SKM-1 treated with dmso at 0.1 percent for 144 hours (cell line): Measurements from ENCODE around the gene SLCO1C1.
"Not testable (repeated sequence)": the region's sequence is repeated elsewhere in the genome, so short reads cannot be mapped to it uniquely, and the experiment has no call there.

Source experiments
- DNase-seq: peaks from one replicate; lab custom pipeline; 2025; ENCODE audit not compliant: unreplicated experiment; lab: John Stamatoyannopoulos, UW

SLCO1C1 gene, protein sequence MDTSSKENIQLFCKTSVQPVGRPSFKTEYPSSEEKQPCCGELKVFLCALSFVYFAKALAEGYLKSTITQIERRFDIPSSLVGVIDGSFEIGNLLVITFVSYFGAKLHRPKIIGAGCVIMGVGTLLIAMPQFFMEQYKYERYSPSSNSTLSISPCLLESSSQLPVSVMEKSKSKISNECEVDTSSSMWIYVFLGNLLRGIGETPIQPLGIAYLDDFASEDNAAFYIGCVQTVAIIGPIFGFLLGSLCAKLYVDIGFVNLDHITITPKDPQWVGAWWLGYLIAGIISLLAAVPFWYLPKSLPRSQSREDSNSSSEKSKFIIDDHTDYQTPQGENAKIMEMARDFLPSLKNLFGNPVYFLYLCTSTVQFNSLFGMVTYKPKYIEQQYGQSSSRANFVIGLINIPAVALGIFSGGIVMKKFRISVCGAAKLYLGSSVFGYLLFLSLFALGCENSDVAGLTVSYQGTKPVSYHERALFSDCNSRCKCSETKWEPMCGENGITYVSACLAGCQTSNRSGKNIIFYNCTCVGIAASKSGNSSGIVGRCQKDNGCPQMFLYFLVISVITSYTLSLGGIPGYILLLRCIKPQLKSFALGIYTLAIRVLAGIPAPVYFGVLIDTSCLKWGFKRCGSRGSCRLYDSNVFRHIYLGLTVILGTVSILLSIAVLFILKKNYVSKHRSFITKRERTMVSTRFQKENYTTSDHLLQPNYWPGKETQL

DNA sequence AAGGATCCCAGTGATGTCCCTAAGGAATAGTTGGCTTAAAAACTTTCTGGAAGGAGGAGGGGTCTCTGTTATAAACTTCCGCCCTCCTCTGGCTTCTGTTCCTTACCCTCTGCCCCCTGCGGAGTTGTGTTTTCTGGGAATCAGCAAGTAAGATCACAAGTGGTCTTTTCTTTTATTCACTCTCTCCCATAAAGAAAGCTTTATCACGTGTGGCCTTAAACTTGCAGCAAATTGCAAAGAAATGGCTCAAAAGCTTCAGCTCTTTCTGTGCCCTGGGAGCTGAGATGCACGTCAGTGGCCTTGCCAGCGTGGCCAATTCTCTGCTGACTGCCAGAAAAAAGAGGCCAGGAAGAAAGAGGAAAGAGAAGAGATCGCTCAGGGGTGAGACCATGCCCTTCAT, at the start of gene SLCO1C1:
TSS of gene SLCO1C1 (plus strand) at position 101 of the 400 bp plus-strand sequence. CDS start 4,245 bp downstream, outside the sequence.
- DNase-seq, result no peak

DNA sequence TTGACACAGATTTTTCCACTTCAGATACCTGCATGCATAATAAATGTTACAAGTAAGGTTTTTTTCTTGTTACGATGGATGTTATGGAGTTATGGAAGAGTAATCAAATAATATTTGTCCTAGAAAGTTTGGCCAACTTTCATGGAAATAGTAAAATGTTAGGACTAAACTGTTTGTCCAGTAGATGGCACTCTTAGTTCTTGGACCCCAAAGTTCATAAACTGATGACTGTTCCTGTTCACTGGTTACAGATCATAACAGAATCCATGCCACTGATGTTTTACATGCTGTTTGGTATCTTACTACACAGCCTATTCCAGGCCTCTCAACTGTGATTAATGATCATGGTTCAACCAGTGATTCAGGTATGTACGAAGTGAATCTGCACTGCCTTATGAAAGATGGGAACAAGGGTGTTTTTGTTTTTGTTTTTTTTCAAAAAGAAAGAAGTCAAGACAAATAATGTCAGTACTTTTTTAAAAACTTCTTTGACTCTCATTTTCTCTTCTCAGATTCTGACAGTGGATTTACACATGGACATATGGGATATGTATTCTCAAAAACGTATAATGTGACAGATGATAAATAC, 48.8 kb upstream of the SLCO1C1 start:
- peak; percentile 8 for DNase-seq

DNA sequence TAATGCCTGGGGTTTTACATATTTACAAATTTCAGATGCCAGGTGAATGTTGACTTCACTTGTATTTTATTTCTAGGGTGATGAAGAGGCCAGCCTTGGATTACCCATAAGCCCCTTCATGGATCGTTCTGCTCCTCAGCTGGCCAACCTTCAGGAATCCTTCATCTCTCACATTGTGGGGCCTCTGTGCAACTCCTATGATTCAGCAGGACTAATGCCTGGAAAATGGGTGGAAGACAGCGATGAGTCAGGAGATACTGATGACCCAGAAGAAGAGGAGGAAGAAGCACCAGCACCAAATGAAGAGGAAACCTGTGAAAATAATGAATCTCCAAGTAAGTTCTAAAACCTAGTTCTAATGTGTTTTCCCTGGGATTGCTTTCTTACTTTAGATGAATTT, 41.3 kb upstream of the SLCO1C1 start:
- DNase-seq, result no peak

DNA sequence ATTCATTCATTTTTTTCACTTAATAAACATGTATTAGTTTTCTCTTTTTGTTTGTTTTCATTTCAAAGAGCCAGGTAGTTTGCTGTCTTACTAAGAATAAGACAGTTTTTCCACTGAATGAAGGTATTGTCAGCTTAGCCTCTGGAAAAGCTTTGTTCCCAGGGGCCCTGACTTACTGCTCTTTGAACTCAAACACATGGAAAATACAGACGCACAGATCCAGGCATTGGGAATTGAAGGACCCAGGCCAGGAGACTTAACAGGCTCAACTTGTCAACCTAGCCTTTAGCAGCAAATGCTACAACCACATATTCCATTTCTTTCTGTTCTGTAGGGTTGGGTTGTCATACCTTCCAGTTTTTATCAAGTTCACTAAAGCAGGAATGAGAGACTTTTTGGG, 38.5 kb upstream of the SLCO1C1 start:
- DNase-seq, result no peak

DNA sequence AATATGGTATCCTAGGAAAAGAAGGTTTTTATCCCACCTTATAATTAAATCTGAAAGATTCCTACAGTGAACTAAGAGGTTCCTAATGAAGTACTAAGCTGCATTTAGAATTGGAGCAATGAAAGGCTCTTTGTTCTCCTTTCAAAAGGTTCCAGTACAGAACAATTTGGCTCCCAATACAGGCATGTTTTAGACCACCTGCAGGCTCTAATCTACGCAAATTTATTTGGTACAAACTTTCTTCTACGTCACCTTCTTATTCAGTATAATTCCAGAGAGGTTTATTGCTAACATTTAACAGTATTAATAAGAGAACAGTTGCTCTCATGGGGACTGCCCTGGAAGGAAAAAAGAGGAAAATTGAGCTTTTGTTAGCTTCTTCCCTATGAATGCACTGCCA, 37.6 kb upstream of the SLCO1C1 start:
- DNase-seq, result no peak

DNA sequence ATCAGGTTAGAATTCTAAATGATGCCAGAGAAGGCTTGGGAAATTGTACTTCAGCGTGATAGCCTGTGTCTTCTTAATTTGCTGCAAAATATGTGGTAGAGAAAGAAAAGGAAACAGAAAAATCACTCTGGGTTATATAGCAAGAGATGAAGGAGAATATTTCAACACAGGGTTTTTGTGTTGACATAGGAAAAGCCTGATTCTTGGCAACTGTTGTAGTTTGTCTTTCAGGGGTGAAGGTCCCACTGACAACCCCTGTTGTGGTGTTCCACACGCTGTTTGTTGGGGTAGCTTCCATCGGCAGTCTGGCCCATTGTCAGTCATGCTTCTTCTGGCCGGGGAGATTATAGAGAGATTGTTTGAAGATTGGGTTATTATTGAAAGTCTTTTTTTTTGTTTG, 13.8 kb upstream of the SLCO1C1 start:
- no peak for DNase-seq

DNA sequence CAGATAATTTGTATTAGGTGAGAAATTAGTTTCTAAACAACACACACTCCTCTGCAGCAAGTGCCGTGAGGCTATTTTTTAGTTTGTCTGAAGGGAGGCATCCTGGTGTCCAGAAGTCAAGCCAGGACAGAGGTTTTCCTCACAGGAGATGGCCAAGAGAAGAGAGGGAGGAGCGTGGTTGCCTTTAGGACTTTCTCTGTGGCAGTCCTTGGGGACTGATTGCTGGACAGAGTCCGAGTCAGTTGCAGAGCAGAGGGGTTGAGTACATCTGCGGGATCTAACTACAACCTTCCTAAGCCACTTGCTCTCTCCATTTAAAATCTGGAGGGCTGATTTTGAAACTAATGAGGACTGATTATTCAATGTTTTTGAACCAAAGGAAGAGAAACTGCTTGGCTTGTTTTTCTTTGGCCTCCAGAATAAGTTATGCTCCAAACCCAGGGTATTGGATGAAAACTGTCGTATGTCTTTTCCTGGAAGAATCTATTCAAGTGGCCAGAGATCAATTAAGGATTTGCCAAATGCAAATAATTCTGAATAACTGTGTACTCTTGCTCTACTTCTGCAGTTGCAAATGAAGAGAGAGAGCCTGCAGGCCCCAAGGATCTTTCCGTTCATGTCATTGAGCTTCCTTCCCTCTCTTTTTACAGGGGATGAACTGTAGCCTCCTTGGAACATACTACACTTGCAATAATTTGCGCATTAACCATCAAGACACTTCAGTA, 1.2 kb downstream of the SLCO1C1 start:
- no peak for DNase-seq

DNA sequence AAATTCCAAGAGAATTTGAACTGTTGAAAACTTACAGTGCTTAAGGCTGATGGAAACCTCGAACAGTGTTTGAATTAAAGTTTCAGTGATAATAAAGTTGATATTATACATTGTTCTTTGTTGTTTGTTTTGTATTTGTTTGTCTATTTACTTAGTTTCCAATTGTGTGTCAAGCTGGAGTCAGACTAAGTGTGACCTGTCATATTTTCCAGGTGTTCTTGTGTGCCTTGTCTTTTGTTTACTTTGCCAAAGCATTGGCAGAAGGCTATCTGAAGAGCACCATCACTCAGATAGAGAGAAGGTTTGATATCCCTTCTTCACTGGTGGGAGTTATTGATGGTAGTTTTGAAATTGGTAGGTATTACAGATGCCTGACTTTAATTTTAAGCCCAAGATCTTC, 6.0 kb downstream of the SLCO1C1 start:
- DNase-seq, result no peak

DNA sequence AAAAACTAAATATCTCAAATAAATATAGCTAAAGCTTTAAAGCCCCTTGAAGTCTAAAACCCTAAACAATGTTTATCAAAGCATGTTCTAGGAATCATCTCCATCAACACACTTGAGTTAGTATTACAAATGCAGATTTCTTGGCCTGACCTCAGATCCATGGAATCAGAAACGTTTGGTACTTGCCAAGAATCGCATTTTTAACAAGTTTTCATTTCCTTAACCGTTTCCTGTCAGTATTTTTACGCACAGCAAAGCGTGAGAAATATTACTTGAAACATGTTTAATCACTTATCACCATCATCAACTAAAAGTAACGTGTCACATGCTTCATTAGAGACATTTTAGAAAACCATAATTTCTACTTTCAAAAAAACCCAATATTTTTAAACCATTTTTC, 9.7 kb downstream of the SLCO1C1 start:
- no peak for DNase-seq

DNA sequence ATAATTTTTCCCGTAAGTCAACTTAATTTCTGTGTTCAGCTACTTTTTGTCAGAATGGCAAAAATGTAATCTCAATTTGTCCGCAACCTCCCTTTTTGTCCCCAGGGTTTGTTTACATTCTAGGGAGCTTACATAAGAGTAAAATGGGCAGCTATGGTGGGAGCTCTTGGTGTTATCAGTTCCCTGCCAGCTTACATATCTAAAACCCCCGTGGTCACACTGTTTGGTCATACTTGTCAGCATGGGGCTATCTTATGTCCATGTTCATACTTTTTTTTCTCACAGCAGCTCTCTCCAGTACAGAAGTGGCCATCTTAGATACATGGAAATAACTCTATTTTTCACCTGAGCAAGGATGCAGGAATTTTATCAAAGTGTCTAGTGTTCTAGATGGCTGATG, 16.7 kb downstream of the SLCO1C1 start:
- no peak for DNase-seq

DNA sequence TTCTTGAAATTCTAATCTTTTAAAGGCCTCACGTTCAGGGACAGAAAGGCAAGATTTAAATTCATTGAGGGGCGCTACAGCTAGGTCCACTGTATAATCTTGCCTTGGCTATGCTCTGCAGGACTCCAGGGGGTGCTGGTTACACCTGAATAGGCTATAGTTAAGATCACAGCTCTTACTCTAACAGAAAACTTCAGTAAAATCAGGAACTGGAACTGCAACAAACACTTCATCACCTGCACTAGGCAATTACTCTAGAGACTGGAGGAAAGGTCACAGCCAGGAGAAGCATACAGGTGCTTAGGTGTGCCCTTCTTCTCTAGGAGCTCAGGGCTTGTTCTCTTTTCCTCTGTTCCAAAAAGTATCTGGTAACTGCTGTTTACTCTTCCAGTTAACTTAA, 20.9 kb downstream of the SLCO1C1 start:
- no peak for DNase-seq

DNA sequence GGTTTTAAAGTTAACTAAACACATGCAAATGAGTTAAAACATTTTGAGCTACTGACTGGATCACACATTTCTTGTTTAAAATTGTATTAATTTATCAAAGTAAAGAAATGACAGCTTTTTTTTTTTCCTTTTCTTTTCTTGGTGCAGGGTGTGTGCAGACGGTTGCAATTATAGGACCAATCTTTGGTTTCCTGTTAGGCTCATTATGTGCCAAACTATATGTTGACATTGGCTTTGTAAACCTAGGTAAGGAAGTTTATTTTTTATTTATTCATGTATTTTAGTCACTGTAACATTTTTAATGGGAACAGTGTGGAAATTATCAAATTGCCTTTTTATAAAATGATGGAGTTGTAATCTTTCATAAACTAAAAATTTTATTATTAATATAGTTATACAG, 21.9 kb downstream of the SLCO1C1 start:
- no peak for DNase-seq

DNA sequence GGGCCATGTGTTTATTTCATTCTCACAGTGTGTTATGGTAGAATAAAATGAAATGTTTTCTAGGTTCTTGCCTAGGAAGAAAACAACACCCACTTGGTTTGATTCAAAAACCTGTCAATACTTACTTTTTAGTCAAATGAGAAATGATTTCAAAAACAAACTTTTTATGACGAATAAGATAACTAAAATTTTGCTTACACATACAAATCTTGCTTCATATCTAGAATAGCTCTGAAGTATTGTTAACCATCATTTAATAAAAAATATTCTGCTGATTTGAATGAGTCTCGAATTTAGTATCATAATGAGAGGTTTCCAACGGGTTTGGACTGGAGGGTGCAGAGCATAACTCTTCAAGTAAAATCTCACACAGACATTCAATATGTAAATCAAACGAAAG, 23.2 kb downstream of the SLCO1C1 start:
- DNase-seq, result no peak

DNA sequence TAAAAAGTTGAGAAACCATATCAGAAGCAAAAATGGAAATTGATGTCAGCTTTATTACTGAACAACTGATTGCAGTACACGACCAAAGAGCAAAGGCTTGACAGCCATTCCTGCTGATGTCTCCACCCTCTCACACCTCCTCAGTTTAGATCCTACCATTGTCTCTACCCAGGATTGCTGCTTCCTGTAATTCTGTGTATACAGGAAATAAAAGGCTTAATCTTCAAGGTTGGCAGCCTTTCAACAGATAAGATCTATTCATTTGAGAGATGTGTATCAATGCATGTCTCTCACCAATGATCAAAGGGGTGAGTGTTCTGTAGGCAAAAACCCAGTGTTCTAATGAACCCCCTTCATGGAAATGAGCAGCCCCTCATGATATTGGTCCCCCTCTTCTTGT, 27.0 kb downstream of the SLCO1C1 start:
- DNase-seq, result no peak

DNA sequence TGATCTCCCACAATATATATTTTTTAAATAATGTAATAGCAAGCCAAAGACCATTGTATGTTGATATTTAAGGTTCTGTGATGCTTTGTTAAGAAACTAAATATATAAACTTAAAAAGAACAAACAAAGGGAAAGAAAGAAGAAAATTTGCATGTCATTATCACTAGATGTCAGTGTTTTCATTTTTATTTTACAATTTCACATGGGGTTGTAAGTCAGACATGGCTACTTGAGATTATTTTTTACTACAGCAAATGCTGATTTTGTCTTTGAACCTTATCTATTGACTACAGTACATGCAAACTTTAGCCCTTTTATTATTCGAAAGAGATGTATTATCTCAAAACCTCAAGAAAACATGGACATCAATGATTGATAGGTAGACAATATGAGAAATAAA, 36.1 kb downstream of the SLCO1C1 start:
- no peak for DNase-seq

DNA sequence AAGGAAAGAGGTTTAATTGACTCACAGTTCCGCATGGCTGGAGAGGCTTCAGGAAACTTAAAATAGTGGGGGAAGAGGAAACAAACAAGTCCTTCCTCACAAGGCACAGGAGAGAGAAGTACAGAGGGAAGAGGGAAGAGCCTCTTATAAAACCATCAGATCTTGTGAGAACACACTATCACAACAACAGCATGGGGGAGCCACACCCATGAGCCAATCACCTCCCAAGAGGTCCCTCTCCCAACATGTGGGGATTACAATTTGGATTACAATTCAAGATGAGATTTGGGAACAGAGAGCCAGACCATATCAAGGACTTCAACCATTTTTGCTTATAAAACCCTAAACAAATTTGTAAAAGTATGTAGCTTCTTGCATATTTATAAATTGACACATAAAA, 45.8 kb downstream of the SLCO1C1 start:
- no peak for DNase-seq

DNA sequence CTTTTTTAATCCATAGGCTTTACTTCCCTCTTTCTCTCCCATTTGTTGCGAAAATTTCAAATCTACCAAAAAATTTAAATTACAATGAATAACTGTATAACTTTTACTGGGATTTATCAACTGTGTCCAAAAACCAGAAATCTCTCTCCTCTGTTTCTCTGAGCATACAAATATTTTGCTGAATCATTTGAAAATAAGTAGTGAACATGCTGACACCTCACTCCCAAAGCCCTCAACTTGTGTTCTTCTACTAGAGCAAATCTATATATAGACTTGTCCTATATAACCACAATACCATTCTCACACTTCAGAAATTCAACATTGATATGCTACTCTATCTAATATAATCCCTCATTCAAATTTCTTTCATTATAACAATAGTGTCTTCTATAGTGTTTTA, 53.1 kb downstream of the SLCO1C1 start:
- DNase-seq, result no peak

DNA sequence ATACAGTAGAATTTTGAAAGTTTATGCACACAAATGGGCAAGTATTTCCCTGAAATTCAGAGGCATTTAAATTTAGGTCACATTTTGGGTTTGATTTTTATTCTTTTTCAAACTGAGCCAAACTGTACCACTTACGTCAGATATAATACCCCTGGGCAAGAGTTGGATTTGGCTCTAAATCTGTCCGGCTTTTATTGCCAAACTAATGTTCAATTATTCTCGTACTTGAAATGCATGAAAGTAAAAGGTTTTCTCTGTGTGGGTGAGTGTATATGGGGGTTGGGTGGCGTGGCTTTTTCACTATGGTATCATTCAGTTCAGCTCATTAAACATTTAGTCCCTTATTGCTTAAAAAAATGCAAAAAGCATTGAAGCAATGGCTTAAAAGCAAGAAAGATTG, 55.9 kb downstream of the SLCO1C1 start:
- DNase-seq, result no peak

DNA sequence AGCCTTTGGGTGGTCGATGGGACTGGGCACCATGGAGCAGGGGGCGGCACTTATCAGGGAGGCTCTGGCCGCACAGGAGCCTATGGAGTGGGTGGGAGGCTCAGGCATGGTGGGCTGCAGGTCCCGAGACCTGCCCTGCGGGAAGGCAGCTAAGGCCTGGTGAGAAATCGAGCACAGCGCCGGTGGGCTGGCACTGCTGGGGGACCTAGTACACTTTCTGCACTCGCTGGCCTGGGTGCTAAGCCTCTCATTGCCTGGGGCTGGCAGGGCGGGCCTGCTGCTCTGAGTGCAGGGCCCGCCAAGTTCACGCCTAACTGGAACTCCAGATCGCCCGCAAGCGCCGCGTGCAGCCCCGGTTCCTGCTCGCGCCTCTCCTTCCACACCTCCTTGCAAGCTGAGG, 82.3 kb downstream of the SLCO1C1 start:
- no peak for DNase-seq

DNA sequence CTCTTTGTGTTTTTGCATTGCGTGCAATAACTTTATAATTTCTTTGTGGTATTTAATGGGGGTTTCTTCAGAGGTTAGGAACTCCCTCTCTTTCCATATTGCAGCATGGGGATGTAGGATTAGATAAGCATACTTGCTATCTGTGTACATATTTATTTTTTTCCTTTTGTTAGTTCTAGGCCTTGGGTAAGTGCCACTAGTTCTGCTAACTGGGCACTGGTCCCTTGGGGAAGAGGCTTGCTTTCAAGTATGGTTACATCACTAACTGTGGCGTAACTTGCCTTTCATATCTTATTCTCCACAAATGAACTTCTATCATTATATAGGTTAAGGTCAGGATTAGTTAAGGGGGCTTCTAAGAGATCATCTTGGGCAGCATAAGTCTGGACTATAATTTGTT, 83.8 kb downstream of the SLCO1C1 start:
- no peak for DNase-seq

DNA sequence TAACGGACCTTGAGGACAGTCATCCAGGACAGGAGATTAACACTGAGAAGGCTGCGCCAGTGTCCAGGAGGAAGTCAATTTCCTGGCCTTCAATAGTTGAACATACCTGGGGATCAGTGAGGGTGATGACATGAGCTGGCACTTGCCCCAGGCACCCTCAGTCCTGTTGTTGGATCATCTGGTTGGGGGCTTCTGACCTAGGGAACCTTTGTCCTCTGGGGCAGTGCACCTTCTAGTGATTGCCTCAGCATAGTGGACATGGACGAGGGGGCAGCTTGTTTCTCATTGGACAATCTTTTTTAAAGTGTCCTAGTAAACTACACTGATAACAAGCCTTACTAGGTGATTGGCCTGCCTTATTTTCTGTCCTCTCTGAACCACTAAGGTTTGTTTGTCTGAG, 84.8 kb downstream of the SLCO1C1 start:
- not testable (repeated sequence) for DNase-seq
